ENCODE data around the gene POLR3G. TPM values are rescaled to one million over a fixed set of nuclear protein-coding genes. Genes with fewer than 3 reads are reported as not detected.

Gene POLR3G
- total RNA-seq, 1 donor from 2014 or later: 0.88 TPM

DNA sequence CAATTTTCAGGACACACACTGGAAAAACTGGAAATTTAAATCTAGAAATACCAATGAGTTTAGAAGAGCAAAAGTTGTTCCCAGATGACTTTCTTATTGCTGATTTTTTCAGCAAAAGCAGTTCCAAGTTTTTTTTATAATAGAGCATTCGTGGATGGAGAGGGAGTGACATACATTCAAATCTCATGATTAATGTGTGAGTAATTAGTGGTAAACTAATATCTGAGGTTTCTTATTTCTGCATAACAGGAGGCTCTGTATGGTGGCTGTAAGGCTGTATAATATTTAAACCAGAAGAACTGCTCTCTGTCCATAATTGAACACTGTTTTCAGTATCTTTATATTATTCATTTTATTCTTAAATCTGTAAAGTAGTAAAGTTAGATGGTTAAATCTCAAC lies 28.9 kb downstream of the POLR3G start:
- Histone ChIP-seq H3K4me3 (no peak overlapping the region), H3K27me3 (ENCODE audit: low read depth) (no peaks in the 10 kb centered on the region), H3K36me3 (no peaks in the 10 kb centered on the region), H3K4me1 (no peaks in the 10 kb centered on the region), H3K9me3 (replicated peaks) (no peaks in the 10 kb centered on the region), H3K27ac (replicated peaks) (no peak overlapping the region)
- intact Hi-C loops (cut with micrococcal nuclease): no loop called here
- no peak for TF ChIP-seq CTCF (IDR thresholded peaks at IDR 0.05; ENCODE audit: borderline replicate concordance)
- DNase-seq: no peak

DNA sequence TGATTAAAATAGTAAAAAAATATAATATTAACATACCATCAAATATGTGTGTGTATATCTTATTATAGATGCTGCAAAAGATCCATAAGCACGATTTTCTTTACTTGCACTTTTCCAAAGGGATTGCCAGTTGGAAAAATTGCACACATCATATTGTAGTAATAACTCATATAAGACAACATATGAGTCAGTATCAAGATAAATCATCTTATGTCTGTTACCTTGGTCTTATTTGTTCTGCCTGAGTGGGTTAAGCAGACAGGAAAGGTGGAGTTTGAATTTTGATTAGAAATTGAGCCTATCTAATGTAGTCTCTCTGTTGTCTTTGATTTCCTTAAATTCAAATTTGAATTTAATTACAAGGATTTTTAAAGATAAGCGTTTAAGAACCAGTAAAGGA lies 30.1 kb downstream of the POLR3G start:
- no peak for TF ChIP-seq CTCF (IDR thresholded peaks at IDR 0.05; ENCODE audit: borderline replicate concordance)
- intact Hi-C loops (cut with micrococcal nuclease): no loop called here
- no peak overlapping the region for H3K27ac ChIP-seq (replicated peaks)
- no peaks in the 10 kb centered on the region for H3K36me3 ChIP-seq
- no peaks in the 10 kb centered on the region for H3K4me1 ChIP-seq
- no peak for DNase-seq
- no peaks in the 10 kb centered on the region for H3K9me3 ChIP-seq (replicated peaks)
- no peak overlapping the region for H3K4me3 ChIP-seq
- no peaks in the 10 kb centered on the region for H3K27me3 ChIP-seq (ENCODE audit: low read depth)

DNA sequence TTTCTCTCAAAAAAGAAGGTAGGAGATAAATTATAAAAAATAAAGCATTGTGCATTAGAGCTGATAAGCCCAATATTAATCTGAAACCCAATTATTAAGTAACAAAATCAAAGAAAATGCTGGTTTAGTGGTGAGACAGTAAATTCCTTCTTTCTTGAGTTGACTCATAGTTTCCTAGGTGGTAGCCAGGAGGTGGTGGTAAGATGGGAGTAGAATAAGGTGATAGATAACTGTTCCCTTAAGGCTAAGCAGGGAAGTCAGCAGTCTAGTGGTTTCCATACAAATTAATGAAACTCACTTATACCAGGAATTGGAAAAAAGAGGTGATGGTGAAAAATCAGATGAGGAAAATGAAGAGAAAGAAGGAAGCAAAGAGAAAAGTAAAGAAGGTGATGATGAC lies 31.6 kb downstream of the POLR3G start:
- no peaks in the 10 kb centered on the region for H3K4me1 ChIP-seq
- H3K36me3 ChIP-seq: no peaks in the 10 kb centered on the region
- TF ChIP-seq CTCF (IDR thresholded peaks at IDR 0.05; ENCODE audit: borderline replicate concordance): no peak
- no peak for DNase-seq
- H3K4me3 ChIP-seq: no peak overlapping the region
- no peaks in the 10 kb centered on the region for H3K9me3 ChIP-seq (replicated peaks)
- intact Hi-C loops (cut with micrococcal nuclease): no loop called here
- H3K27ac ChIP-seq (replicated peaks): no peak overlapping the region
- H3K27me3 ChIP-seq (ENCODE audit: low read depth): no peaks in the 10 kb centered on the region

- H3K27me3 ChIP-seq (ENCODE audit: low read depth): no peaks in the 10 kb centered on the region
- intact Hi-C loops (cut with micrococcal nuclease): no loop called here
- no peak for TF ChIP-seq CTCF (IDR thresholded peaks at IDR 0.05; ENCODE audit: borderline replicate concordance)
- H3K4me1 ChIP-seq: no peaks in the 10 kb centered on the region
- no peak for DNase-seq
- no peaks in the 10 kb centered on the region for H3K9me3 ChIP-seq (replicated peaks)
- H3K27ac ChIP-seq (replicated peaks): no peak overlapping the region
- H3K4me3 ChIP-seq: no peak overlapping the region
- no peaks in the 10 kb centered on the region for H3K36me3 ChIP-seq
Measured at GRCh38 chr5:90510438-90510837, 35.8 kb downstream of the POLR3G start.

- TF ChIP-seq CTCF (IDR thresholded peaks at IDR 0.05; ENCODE audit: borderline replicate concordance): no peak
- no peak overlapping the region for H3K27ac ChIP-seq (replicated peaks)
- H3K36me3 ChIP-seq: peaks cover 19% of the 10 kb centered on the region
- H3K9me3 ChIP-seq (replicated peaks): no peaks in the 10 kb centered on the region
- no peaks in the 10 kb centered on the region for H3K27me3 ChIP-seq (ENCODE audit: low read depth)
- no peak for DNase-seq
- intact Hi-C loops (cut with micrococcal nuclease): no loop called here
- H3K4me3 ChIP-seq: no peak overlapping the region
- H3K4me1 ChIP-seq: no peaks in the 10 kb centered on the region
Measured at GRCh38 chr5:90514520-90514919, 39.9 kb downstream of the POLR3G start.

DNA sequence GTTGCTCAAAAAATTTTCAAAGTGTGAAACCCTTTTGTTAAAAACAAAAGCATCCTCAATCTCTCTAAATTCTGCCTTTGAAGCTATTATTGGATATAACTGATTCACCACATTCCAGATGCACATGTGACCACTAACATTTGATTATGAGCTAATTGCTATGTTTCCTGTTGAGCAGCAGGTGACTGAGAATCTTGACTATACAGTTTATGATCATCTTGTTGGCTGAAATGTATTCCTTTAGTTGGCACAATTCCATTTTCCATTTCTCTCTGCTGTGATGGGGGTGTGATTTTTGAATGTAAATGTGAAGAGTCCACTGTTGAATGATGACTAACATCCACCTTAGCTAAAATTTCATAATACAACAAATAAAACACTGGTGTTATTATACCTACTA lies 44.0 kb downstream of the POLR3G start:
- no peaks in the 10 kb centered on the region for H3K27me3 ChIP-seq (ENCODE audit: low read depth)
- H3K9me3 ChIP-seq (replicated peaks): no peaks in the 10 kb centered on the region
- H3K4me1 ChIP-seq: no peaks in the 10 kb centered on the region
- TF ChIP-seq CTCF (IDR thresholded peaks at IDR 0.05; ENCODE audit: borderline replicate concordance): no peak
- DNase-seq: no peak
- H3K4me3 ChIP-seq: no peak overlapping the region
- intact Hi-C loops (cut with micrococcal nuclease): no loop called here
- H3K27ac ChIP-seq (replicated peaks): no peak overlapping the region
- peaks cover 58% of the 10 kb centered on the region for H3K36me3 ChIP-seq
